Measurements from ENCODE around the gene RNF150. TPM values are rescaled to one million over a fixed set of nuclear protein-coding genes. Genes with fewer than 3 reads are reported as not detected.

Gene RNF150
- polyA plus RNA-seq, 4 donors = 26.0 to 28.6 (median 27.1) TPM

DNA sequence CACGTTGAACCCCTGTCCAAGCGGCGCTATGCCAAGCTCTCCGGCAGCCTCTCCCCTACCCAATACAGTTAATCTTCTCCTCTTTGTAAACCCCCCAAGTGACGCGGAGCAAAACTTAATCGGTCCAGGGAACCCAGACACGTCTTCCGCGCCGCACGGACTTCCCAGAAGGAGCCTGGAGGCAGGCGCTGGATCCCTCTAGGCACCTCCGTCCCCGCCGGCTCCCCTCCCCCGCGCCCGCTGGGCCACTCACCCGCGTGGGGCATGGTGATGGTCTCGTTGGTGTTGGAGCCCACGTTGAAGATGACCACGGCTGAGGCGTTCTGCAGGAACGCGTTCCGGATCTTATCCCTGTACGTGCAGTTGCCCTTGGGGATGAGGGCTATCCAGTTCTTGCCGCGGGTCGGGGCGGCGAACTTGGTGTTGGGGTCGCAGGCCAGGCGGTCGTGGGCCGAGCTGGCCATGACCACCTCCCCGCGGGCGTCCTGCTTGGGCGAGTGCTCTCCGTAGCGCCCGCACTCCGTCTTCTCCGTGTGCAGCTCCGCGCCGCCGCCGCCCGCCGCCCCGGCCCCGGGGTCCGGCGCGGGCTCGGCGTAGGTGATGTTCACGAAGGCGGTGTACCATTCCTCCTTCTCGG is 1.1 kb downstream of the RNF150 start:
- DNase-seq (ENCODE audit: low read depth in 4 of 4, low spot score in 3 of 4) = peak in 3 of 4 donors; percentile 27 to 48 (median 35)

DNA sequence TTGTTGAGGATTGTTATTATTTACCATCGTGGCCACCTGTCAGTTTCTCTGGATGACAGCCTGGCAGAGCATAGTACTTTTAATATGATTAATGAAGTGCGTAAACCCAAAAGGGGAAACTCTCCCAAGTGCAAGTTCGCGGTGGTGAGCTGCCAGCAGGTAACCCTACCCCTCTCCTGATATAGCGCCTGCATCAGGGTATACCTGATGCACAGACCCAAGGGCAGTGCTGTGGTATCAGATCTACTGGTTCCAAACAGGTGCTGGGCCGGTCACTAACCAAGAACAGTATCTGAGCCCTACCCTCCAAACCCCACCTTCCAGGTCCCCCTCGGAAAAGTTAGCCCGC is 1.6 kb downstream of the RNF150 start:
- DNase-seq (ENCODE audit: low read depth in 4 of 4, low spot score in 3 of 4) = no peak

DNA sequence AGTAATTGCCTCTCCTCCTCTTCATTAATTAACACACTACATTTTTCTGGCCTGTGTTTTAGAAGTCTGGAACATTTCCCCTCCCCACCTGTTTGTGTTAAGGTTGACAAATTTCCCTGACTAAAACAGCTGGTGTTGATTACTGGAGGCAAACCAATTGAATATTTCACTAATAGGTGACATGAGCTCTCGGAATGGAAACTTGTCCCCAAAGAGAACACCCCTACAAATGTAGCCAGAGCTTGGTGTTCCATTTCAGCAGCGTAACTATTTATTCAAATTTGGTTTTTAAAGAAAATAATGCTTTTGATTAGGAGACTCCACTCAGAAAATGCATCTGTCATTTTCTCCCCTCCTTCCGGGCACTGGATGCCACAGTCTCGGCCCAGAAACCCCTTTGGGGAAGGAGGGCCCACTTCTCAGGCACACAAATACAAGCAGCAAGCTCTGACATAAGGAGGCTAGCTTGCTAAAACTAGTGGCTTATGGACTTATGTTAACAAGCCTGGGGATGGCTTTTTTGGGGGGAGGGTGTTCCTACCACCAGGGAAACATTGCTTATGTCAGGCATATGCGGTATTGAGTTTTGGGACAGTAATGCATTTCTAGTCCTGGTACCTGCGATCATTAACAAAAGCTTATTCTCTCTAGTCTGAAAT is 2.2 kb downstream of the RNF150 start:
- no peak for DNase-seq (ENCODE audit: low read depth in 4 of 4, low spot score in 3 of 4)

DNA sequence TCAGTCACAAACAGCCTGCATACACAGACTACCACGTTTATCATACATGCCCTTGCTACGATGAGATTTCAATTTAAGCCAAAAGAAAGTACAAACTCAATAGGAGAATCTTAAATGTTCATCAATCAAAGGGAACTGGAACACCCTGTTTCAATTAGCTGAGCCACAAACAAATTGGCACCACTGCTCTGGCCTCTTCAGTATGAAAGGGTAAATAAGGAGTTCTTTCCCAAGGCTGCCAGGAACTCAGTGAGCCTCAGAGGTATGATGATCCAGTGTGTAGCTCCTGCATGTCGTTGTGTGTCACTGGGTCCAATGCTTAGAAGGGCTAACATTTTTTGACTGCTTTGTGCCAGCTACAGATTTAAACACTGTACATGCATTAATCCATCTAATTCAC is 5.4 kb downstream of the RNF150 start:
- no peak for DNase-seq (ENCODE audit: low read depth in 4 of 4, low spot score in 3 of 4)

DNA sequence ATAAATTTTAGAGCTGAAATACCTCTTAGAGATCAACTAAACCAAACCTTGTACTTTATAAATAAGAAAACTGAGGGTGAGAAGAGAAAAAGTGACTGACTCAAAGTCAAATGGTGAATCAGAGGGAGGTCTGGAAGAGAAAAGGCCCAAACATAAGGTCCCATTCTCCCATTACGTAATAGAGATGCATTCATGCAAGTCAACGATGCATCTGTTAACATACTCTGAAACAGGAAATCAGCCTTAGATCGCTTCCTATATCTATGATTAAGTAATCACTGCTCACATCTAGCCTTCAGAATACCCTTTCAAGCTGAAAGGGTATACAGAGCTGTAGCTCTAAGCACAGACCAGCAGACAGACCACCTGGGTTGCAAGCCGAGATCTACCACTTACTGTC is 6.5 kb downstream of the RNF150 start:
- no peak for DNase-seq (ENCODE audit: low read depth in 4 of 4, low spot score in 3 of 4)

DNA sequence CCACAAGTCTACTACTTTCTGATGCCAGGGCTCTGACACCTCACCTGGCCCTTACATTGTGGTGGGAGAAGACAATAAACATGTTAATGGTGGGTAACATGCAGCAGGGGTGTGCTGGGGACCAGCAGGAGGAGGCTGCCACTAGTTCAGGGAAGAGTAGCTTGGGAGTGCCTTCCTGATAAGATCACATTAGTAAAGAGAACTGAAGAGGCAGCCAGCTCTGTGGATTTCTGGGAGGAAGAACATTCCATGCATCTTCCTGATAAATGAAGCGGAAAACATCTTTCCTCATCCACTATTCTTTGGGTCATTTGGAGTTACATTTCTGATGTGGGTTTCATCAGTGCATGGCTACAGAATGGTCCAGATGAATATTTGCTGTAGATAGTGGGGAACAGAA is 9.0 kb downstream of the RNF150 start:
- no peak for DNase-seq (ENCODE audit: low read depth in 4 of 4, low spot score in 3 of 4)

DNA sequence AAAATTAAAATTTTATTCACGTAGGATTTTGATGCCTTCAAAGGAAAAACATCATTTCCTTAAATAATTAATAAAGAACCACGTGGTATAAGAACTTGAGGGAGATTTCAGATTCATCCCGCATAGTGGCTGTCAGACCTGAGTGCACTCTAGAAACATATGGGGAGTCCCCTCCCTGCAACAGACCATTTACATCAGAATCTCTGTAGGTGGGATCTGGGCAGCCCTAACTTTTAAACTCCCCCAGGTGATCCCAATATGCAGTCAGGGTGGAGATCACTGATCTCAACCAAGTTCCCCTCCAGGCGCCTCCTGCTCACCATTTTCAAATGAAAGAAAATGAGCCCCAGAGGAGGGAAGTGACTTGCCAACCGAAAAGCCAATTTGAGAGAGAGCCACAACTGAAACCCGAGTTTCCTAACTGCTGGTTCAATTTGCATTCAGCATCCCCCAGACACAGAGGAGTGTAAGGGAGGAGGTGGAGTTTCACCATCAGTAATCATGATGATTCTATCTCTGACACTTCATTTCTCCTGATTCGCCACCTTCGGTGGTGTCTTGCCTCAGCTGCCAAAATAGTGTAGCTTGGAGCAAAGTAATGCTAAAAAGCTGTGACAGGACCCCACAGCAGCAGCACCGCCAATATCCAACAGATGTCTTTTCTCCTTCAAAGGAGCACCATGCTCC is 11.4 kb downstream of the RNF150 start:
- DNase-seq (ENCODE audit: low read depth in 4 of 4, low spot score in 3 of 4) = no peak

DNA sequence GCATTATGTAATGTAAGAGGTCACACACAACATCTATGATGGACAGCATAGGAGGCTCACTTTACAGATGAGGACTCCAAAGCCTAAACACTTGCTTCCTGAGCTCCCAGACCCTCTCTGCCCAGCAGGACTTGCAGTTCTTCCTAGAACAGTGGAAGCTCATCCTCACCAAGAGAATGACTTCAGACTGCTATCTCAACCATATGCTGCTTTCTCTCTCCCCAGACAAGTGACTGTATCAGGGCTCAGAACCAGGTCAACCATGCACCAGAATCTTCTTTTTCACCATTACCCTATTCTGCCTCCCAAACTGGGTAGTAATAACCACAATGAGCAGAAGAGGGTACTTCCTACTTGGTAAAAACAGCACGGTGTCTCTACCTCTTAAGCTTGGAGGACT is 12.2 kb downstream of the RNF150 start:
- DNase-seq (ENCODE audit: low read depth in 4 of 4, low spot score in 3 of 4) = no peak

DNA sequence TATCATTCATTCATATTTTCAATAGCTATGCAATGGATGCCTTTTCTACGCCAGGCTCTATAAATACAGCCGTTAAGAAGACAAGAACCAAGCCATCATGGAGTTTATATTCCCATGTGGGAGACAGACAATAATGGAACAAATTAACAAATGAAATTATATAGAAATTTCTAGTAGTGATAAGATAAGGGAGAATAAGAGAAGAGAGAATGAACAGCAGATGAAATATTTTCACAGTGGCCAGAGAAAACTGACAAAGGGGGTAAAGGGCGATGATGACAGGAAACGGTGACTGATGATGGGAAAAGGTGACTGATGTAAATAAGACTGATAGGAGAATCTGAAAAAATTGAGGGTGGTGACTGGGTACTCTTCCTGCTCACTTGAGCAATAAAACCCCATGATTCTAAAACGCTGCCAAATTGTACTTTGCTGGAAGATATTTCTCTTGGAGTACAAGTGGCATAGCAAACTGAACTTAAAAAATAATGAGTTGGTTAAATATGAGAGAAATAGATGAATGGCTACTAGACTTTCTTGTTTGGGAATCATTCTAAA is 13.2 kb downstream of the RNF150 start:
- DNase-seq (ENCODE audit: low read depth in 4 of 4, low spot score in 3 of 4) = no peak

DNA sequence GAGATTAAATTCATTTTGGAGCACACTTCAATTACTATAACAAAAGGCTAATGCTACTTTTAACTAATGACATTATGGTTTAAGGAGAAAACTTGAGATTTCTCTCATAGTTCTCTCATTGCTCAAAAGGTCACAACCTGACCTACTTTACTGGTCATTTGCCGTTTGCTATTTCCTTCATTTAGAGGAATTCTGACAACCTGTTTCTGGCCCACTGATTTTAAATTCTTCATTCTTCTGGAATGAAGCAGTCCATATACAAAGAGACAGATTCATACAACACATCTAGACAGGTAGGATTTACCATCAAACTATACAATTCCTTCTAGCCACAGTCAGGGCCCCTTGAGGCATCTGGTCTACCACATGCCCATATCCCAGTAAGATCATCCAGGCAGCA is 14.2 kb downstream of the RNF150 start:
- DNase-seq (ENCODE audit: low read depth in 4 of 4, low spot score in 3 of 4) = no peak

DNA sequence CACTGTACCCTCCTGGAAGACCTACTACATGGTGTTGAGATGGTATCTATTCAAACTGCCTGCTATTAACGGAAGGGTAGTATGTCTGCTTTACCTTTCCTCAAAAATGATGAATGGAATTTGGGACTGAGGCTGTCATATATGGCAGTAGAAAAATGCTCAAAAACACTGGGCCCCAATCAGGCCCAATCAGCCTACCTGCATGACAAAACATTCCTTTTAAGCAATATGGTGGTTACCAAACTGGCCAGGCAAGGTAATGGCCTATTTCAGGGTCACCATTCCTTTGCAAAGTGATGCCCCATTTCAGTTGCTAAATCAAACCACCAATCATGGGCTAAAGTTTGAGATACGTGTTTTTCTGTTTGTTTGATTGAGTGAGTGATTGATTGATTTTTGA is 14.9 kb downstream of the RNF150 start:
- DNase-seq (ENCODE audit: low read depth in 4 of 4, low spot score in 3 of 4) = no peak

DNA sequence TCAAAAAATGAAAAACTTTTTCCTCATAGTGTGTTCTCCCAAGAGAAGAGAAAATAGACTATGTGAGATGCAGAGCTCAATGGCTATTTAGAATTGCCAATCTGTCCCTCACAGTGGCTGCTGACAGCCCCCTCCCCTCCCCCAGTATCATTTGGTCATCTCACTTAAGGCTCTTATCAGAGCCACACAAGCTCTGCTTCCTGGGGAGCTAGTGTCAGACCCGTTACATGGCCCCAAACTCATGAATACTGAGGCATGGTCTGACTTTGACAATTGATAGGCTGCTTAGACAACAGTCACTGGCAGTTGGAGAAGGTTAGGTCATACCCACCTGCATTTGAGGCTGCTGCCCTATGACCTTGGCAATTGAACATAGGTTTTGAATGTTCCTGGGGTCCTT is 15.3 kb downstream of the RNF150 start:
- DNase-seq (ENCODE audit: low read depth in 4 of 4, low spot score in 3 of 4) = no peak

DNA sequence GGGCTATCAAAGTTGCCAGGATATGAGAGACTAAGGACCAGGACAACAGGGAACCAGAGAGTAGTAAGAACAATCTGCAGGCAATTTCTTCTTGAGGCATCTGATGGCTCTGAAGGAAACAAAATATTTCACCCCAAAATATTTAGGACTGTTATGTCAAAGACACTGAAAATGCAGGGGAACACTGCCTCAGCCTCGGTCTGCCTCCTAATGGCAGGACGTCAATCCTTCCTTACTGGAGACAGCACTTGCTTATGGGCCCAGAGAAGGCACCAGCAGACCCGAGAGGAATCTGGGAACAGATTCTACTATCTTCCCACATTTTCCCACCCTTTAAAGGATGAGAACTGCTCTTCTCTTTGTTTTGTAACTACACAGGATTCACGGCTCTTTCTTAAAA is 23.3 kb downstream of the RNF150 start:
- DNase-seq (ENCODE audit: low read depth in 4 of 4, low spot score in 3 of 4) = no peak

DNA sequence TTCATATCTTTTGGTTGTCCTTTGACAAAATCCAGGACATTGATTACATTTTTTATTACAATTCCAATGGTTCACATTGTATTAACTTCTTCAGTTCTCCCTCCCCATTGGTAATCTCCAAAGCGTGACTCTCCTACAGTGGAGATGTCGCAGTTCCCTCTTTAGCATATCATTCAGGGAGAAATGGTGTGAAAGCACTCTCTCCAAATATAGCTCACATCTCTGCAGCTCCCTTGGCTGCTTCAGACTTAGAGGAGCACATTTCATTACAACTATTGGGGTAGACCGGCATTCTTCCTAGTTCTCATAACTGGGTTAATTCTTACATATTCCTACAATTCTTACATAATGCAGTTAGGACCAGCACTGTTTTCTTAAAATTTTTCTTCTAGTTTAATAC is 25.3 kb downstream of the RNF150 start:
- DNase-seq (ENCODE audit: low read depth in 4 of 4, low spot score in 3 of 4) = no peak

DNA sequence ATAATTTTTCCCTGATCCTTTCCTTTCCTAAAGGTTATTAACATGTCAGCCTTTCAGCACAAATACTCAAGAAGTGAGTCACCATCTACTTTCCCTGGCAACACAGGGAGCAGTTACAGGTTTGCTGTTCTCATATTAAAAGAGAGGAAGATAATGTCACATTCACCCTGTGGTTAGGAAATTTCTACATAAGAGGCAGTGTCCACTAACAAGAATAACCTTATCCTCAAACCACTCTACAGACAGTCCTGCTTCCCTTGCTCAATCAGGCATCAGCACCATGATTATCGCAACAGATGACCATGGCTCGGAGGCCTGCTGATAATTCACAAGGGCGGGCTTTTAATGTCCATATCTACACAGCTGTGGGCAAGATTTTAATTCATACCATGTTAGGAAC is 30.9 kb downstream of the RNF150 start:
- no peak for DNase-seq (ENCODE audit: low read depth in 4 of 4, low spot score in 3 of 4)

DNA sequence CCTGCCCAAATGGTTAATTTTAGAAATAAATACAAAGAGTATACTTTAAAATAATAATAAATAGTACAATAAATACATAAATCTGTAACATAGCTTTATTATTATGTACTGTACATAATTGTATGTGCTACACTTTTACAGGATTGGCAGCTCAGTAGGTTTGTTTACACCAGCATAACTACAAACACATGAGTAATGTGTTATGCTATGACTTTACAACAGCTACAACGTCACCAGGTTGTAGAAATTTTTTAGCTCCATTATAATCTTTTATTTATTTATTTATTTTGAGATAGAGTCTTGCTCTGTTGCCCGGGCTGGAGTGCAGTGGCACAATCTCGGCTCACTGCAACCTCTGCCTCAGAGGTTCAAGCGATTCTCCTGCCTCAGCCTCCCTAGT is 31.8 kb downstream of the RNF150 start:
- no peak for DNase-seq (ENCODE audit: low read depth in 4 of 4, low spot score in 3 of 4)

DNA sequence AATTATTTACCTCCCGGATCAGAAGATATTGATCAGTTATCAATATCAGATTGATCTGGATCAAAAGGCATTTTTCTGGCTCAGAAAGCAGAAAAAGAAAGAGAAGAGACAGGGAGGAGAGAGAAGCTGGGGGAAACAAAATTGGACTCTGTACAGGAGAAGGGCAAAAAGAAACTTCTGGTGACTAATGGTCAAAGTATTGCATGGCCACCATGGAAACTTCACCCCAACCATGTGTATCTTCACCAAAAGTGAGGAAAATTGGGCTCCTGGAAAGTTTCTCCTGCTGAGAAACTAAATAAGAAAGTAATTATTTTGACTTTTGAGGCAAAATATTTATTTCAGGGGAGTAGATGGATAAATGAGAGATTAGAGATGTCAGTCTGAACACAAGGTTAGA is 33.9 kb downstream of the RNF150 start:
- no peak for DNase-seq (ENCODE audit: low read depth in 4 of 4, low spot score in 3 of 4)

DNA sequence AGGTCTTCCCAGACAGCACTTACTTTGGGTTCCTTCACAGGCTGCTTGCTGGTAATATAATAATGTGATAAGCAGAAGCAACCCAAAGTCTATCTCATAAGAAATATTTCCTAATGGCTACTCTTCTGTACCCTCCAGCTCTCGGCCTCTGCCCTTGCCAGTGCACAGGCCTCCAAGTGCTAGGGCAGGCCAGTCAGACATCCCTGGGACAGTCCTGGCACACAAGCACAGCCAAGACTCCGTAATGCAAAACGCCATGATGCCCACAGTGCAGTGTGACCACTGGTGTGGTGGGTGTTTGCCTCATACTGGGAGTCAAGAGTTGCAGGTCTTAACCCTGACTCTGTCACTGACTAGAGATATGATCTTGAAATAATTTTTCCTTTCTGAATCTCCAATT is 35.1 kb downstream of the RNF150 start:
- DNase-seq (ENCODE audit: low read depth in 4 of 4, low spot score in 3 of 4) = no peak

DNA sequence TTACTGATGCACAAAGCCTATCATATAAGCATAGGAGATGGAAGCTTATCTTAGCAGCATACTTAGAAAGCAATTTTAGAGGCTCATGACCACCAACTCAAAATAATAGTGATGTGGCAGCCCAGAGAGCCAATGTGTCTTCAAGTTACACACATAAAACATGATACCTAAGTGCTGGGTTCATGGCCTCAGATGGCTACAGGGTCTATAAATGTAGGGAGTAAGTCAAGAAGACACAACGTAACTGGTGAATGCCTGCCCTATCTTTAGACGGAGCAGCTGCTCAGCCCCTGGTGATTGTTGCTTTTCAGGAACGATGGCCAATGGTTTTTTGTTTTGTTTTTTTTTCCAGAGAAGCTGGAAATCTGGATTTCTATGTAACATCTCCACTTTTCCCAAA is 42.8 kb downstream of the RNF150 start:
- no peak for DNase-seq (ENCODE audit: low read depth in 4 of 4, low spot score in 3 of 4)

DNA sequence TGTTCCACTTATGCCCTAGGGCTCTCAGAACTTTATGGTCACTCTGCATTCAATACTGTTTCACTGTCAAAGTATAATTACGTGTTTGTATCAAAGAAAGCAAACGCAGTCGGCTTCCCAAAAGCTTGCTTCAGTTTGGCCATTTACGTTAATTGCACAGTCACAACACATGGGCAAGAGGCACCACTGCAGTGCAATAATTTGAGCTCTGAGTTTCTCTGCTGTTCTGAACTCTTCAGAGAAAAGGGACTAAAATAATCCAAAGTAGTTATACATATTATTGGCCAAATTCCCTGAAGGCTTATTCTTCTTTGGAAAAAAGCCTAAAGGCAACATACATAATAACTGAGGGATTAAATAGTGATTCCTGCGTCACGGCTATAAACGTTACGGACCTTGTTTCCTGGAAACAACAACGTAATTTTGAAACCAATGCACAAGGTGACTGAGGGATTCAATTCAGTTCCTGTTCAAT is 51.3 kb downstream of the RNF150 start:
- DNase-seq (ENCODE audit: low read depth in 4 of 4, low spot score in 3 of 4) = no peak

DNA sequence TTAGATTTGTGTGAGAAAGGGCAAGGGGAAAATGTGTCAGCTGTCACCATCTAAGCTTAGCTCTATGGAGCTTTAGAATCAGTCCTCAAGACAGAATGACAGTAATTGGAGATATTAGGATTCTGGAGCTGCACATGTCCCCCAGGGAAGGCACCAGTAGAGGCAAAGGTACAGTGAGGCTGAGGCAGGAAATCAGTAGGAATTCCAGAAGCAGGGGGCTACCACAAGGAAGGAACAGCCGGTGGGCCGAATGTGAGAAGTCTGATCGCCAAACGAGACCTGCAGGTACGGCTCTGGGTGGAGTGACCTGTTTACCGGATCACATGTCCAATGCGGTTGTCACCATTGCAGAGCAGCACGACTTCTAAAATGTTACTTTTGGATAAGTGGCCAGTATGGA is 52.6 kb downstream of the RNF150 start:
- DNase-seq (ENCODE audit: low read depth in 4 of 4, low spot score in 3 of 4) = no peak

DNA sequence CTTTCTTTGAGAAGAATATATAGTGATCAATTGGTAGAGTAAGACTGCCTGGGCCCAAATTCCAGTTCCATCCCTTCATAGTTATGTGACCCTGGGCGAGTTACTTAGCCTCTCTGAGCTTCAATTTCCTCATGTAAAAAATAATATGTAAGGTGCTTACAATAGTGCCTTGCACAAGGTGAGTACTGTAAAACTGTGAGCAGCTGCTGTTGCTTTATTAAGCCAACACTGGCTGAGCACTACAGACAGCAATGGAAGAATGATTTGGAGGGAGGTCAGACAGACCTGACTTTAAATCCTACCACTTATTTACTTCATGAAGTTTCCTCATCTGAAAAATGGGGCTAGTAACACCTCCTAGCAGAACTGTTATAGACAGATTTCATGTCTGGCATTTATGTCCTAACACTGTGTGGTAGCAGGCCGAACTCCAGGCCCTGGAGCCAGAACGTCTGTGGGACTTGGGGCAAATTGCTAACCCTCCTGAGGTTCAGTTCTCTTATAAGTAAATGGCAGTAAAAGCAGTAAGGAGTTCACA is 53.8 kb downstream of the RNF150 start:
- no peak for DNase-seq (ENCODE audit: low read depth in 4 of 4, low spot score in 3 of 4)

Measured in right renal pelvis (tissue), 4 donors.